Measurements from ENCODE around the gene AFAP1. TPM values are rescaled to one million over a fixed set of nuclear protein-coding genes. Genes with fewer than 3 reads are reported as not detected.

The AFAP1 gene
- total and polyA plus RNA-seq, 2 of the 4 experiments (the other 2 are of a cell fraction) = 48.2 to 80.9 TPM

- peaks cover 19% of the 10 kb centered on the region for H3K9me1 ChIP-seq (ENCODE audit: insufficient read depth, low read length)
- ATAC-seq (ENCODE audit: low read depth) = peak; percentile 3
- H3K79me1 ChIP-seq (ENCODE audit: low read depth in 1 of 2, low read length in 2 of 2) = peaks cover 0 to 77% of the 10 kb centered on the region in 2 experiments; a peak in 3 of 4 replicates
- H3K27ac ChIP-seq (ENCODE audit: insufficient read depth, low read length) = peak overlapping the region; percentile 95
- H3K36me3 ChIP-seq (ENCODE audit: control insufficient read depth, insufficient read depth, low read length) = peaks cover 5% of the 10 kb centered on the region; the same call in 1 of the 2 replicates
- peak overlapping the region; percentile 88 for H2BK120ac ChIP-seq (ENCODE audit: low read depth, low read length)
- TF ChIP-seq CEBPB (IDR thresholded peaks at IDR 0.05; ENCODE audit: low read depth, low read length) (peak; percentile 90), RAD21 (IDR thresholded peaks at IDR 0.05; ENCODE audit: low read length) (no peak)
- peak overlapping the region; percentile 71 for H3K4me2 ChIP-seq (ENCODE audit: low read depth, low read length)
- peak overlapping the region; percentile 87 for H2BK20ac ChIP-seq (ENCODE audit: low read depth, low read length)
- peak overlapping the region; percentile 63 for H3K9ac ChIP-seq (ENCODE audit: low read depth, low read length)
- H4K91ac ChIP-seq (ENCODE audit: insufficient read depth, low read depth, low read length) = peak overlapping the region; percentile 98
- ChIA-PET POLR2A (ENCODE audit: unreplicated experiment) (no interaction called here), CTCF (interaction anchor here (0.8 kb wide), 1 partner anchor 73 kb away, joined by 3 read pairs; no protein-coding TSS in a partner anchor)
- H3K18ac ChIP-seq (ENCODE audit: low read depth, low read length) = peak overlapping the region; percentile 85
- dilution Hi-C loops (cut with HindIII; ENCODE audit: low sequenced_read_pairs, unreplicated experiment) = no loop called here
- peaks cover 39% of the 10 kb centered on the region for H3K4me1 ChIP-seq (ENCODE audit: control insufficient read depth, insufficient read depth, low read length)
- H3K4me3 ChIP-seq (ENCODE audit: insufficient read depth, low read depth, low read length) = no peak overlapping the region
- H3K14ac ChIP-seq (replicated peaks; ENCODE audit: low read depth, low read length) = peak overlapping the region; percentile 96
- H2AFZ ChIP-seq (replicated peaks; ENCODE audit: low read length, poor library complexity) = peak overlapping the region; percentile 68
- peak overlapping the region; percentile 77 for H3K56ac ChIP-seq (ENCODE audit: extremely low read depth, insufficient read depth, low read length)
- H4K5ac ChIP-seq (ENCODE audit: low read depth, low read length) = peak overlapping the region; percentile 78
- H2AK5ac ChIP-seq (ENCODE audit: low read depth, low read length) = peak overlapping the region; percentile 100
- peak overlapping the region; percentile 97 for H3K23ac ChIP-seq (ENCODE audit: low read depth, low read length)
- H4K20me1 ChIP-seq (ENCODE audit: insufficient read depth, low read length) = peaks cover 55% of the 10 kb centered on the region
- H2BK5ac ChIP-seq (ENCODE audit: low read depth, low read length, poor library complexity, severe bottlenecking) = peak overlapping the region; percentile 95
- H2BK15ac ChIP-seq (ENCODE audit: low read depth, low read length) = peak overlapping the region; percentile 96; the same call in 2 of the 3 replicates
- H3K27me3 ChIP-seq (ENCODE audit: control insufficient read depth, insufficient read depth, low read length) = no peaks in the 10 kb centered on the region
- intact Hi-C loops (cut with micrococcal nuclease) = loop anchor here (2.0 kb wide), 2 partner anchors 66 to 76 kb away; no protein-coding TSS in a partner anchor
- BruUV-seq (replicated peaks) = no TSS peak
- WGBS, 2 experiments (ENCODE audit: extremely low coverage in 2 of 2, insufficient read length in 1 of 2) = 100% methylated on average over 1 of the region's 16 CpGs; no CpG with 5 or more reads in 1 of the 2 experiments
- peak; percentile 65 for DNase-seq
- in situ Hi-C loops (cut with MboI; ENCODE audit: low sequenced_read_pairs) = no loop called here
- peak overlapping the region; percentile 97 for H3K4ac ChIP-seq (ENCODE audit: low read depth, low read length)
- H4K8ac ChIP-seq (ENCODE audit: low read depth in 2 of 2, low read length in 2 of 2) = peak overlapping the region; percentile 92 to 93
- H2AK9ac ChIP-seq (replicated peaks; ENCODE audit: low read depth, low read length, poor library complexity) = peak overlapping the region; percentile 57
- H3K9me3 ChIP-seq (ENCODE audit: control insufficient read depth, insufficient read depth, low read length) = no peaks in the 10 kb centered on the region
Observed at GRCh38 chr4:7910263-7910896, 29.3 kb downstream of the AFAP1 start.

All from IMR-90 (cell line).